Mucosa of rectum (tissue), 2 donors: ENCODE results near the gene INF2.
A peak's percentile ranks its signal among the peaks of the same experiment; 100 is the strongest.
"Not testable (repeated sequence)": the region's sequence is repeated elsewhere in the genome, so short reads cannot be mapped to it uniquely, and the experiment has no call there.

Experiments used
- H3K27ac ChIP-seq, 2 donors: one replicate each; pipeline ENCODE4 v1.7.0; 2013; ENCODE audit warnings: inconsistent platforms in 2 of 2, low read depth in 2 of 2, low read length in 2 of 2
- H3K27me3 ChIP-seq, 2 donors: one replicate each; pipeline ENCODE4 v1.7.0; 2013; ENCODE audit warnings: low read length in 2 of 2; ENCODE audit not compliant: control insufficient read depth in 2 of 2, insufficient read depth in 2 of 2
- H3K36me3 ChIP-seq, 2 donors: one replicate each; pipeline ENCODE4 v1.7.0; 2013; ENCODE audit warnings: low read length in 2 of 2; ENCODE audit not compliant: control insufficient read depth in 2 of 2, insufficient read depth in 2 of 2
- H3K4me1 ChIP-seq, 2 donors: one replicate each; pipeline ENCODE4 v1.7.0; 2013; ENCODE audit warnings: low read length in 2 of 2, mild to moderate bottlenecking in 1 of 2; ENCODE audit not compliant: control insufficient read depth in 2 of 2, insufficient read depth in 2 of 2
- H3K4me3 ChIP-seq, 2 donors: one replicate each; pipeline ENCODE4 v1.7.0; 2013; ENCODE audit warnings: low read length in 2 of 2
- H3K9ac ChIP-seq, 2 donors: one replicate each; pipeline ENCODE4 v1.7.0; 2013; ENCODE audit warnings: low read length in 2 of 2, low read depth in 1 of 2, mild to moderate bottlenecking in 1 of 2
- H3K9me3 ChIP-seq, 2 donors: one replicate each; pipeline ENCODE4 v1.7.0; 2013; ENCODE audit warnings: low read length in 2 of 2; ENCODE audit not compliant: control insufficient read depth in 2 of 2
- donor health status: healthy.
- donor health status: Normal muscosa, but diverticular disease.

Gene INF2

GRCh38 chr14:104650057-104650980 is 39.1 kb upstream of the INF2 start:
- no peaks in the 10 kb centered on the region for H3K27me3 ChIP-seq
- no peaks in the 10 kb centered on the region for H3K36me3 ChIP-seq
- no peaks in the 10 kb centered on the region for H3K9me3 ChIP-seq
- H3K9ac ChIP-seq: peak overlapping the region; percentile 17 to 31
- H3K4me1 ChIP-seq: peaks cover 0 to 2% of the 10 kb centered on the region in 2 donors
- H3K27ac ChIP-seq: no peak overlapping the region
- H3K4me3 ChIP-seq: peak overlapping the region; percentile 52 to 57

GRCh38 chr14:104650981-104651875 is 38.2 kb upstream of the INF2 start:
- no peaks in the 10 kb centered on the region for H3K9me3 ChIP-seq
- no peak overlapping the region for H3K4me3 ChIP-seq
- no peak overlapping the region for H3K27ac ChIP-seq
- H3K4me1 ChIP-seq: peaks cover 0 to 2% of the 10 kb centered on the region in 2 donors
- peaks cover 0 to 3% of the 10 kb centered on the region in 2 donors for H3K27me3 ChIP-seq
- H3K36me3 ChIP-seq: no peaks in the 10 kb centered on the region
- no peak overlapping the region for H3K9ac ChIP-seq

GRCh38 chr14:104651876-104652260 is 37.5 kb upstream of the INF2 start:
- Histone ChIP-seq H3K4me3 (no peak overlapping the region), H3K9ac (no peak overlapping the region), H3K27me3 (peaks cover 0 to 3% of the 10 kb centered on the region in 2 donors), H3K4me1 (peaks cover 0 to 2% of the 10 kb centered on the region in 2 donors), H3K36me3 (no peaks in the 10 kb centered on the region), H3K9me3 (no peaks in the 10 kb centered on the region), H3K27ac (no peak overlapping the region)

DNA sequence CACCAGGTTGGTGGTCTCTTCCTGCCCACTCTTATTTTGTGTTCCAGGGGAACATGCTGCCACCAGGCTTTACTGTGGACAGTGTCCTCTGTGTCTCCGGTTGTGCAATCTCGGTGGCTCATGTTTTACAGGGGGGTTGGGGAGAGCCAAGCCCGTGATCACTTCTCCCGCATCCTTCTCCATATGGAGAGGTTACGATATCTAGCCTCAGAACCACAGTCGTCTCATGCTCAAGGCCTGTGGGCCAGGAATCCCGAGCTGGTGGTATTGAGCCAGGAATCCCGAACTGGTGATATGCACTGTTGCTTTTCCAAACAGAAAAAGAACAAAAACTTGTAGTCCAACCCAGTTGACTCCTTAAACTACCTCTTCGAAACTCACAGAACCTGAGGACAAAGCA is 37.0 kb upstream of the INF2 start:
- Histone ChIP-seq H3K36me3 (no peaks in the 10 kb centered on the region), H3K9me3 (no peaks in the 10 kb centered on the region), H3K4me1 (peaks cover 0 to 2% of the 10 kb centered on the region in 2 donors), H3K9ac (no peak overlapping the region), H3K27ac (no peak overlapping the region), H3K27me3 (peaks cover 0 to 3% of the 10 kb centered on the region in 2 donors), H3K4me3 (no peak overlapping the region)

DNA sequence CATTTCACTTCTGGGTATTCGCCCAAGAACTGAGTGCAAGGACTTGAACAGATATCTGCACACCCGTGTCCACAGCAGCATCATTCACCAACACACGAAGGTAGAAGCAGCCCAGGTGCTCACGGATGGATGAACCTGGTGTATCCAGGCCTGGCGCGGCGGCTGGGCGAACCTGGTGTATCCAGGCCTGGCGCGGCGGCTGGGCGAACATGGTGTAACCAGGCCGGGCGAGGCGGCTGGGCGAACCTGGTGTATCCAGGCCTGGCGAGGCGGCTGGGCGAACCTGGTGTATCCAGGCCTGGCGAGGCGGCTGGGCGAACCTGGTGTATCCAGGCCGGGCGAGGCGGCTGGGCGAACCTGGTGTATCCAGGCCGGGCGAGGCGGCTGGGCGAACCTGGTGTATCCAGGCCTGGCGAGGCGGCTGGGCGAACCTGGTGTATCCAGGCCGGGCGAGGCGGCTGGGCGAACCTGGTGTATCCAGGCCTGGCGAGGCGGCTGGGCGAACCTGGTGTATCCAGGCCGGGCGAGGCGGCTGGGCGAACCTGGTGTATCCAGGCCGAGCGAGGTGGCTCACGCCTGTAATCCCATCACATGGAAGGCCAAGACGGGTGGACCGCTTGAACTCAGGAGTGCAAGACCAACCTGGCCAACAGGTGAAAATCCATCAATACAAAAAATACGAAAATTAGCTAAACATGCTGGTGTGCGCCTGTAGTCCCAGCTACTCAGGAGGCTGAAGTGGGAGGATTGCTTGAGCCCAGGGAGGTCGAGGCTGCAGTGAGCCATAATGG is 36.1 kb upstream of the INF2 start:
- H3K9ac ChIP-seq, H3K4me3 ChIP-seq, H3K27me3 ChIP-seq, H3K27ac ChIP-seq, H3K9me3 ChIP-seq, H3K36me3 ChIP-seq, H3K4me1 ChIP-seq: not testable (repeated sequence)

- Histone ChIP-seq H3K4me1 (peaks cover 0 to 2% of the 10 kb centered on the region in 2 donors), H3K9me3 (no peaks in the 10 kb centered on the region), H3K4me3 (no peak overlapping the region), H3K27ac (no peak overlapping the region), H3K36me3 (no peaks in the 10 kb centered on the region), H3K27me3 (peaks cover 0 to 3% of the 10 kb centered on the region in 2 donors), H3K9ac (no peak overlapping the region)
Measured at GRCh38 chr14:104654119-104654518, 35.3 kb upstream of the INF2 start.

DNA sequence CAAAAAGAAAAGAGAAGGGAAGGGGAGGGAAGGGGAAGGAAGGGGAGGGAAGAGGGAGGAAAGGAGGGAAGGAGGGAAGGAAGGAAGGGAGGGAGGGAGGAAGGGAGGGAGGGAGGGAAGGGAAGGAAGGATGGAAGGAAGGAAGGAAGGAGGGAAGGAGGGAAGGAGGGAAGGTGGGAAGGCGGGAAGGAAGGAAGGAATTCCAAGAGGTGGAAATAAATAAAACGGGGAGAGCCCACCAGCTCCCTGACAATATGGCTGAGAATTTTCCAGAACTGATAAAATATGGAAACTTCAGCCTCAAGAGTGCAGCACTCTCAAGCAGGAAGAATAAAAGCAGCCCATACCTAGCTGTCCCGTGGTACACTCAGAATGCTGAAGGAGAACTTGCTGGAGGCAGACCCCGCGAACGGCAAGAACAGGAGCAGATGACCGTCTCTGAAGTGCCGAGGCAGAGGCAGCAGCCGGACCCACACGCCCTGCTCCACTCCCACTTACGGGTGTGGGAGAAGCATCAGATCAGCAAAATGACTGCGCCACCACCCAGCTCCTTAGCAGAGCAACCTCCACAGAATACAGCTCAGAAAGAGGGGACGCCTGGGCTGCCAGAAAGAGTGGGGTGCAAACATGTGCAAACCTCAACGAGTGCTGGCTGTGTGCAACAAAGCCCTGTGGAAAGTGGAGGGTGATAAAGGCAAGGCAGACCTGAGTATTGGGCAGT is 34.1 kb upstream of the INF2 start:
- Histone ChIP-seq H3K27me3 (peaks cover 2 to 11% of the 10 kb centered on the region in 2 donors), H3K9me3 (no peaks in the 10 kb centered on the region), H3K27ac (no peak overlapping the region), H3K9ac (no peak overlapping the region), H3K4me3 (no peak overlapping the region), H3K4me1 (peaks cover 0 to 3% of the 10 kb centered on the region in 2 donors), H3K36me3 (no peaks in the 10 kb centered on the region)

DNA sequence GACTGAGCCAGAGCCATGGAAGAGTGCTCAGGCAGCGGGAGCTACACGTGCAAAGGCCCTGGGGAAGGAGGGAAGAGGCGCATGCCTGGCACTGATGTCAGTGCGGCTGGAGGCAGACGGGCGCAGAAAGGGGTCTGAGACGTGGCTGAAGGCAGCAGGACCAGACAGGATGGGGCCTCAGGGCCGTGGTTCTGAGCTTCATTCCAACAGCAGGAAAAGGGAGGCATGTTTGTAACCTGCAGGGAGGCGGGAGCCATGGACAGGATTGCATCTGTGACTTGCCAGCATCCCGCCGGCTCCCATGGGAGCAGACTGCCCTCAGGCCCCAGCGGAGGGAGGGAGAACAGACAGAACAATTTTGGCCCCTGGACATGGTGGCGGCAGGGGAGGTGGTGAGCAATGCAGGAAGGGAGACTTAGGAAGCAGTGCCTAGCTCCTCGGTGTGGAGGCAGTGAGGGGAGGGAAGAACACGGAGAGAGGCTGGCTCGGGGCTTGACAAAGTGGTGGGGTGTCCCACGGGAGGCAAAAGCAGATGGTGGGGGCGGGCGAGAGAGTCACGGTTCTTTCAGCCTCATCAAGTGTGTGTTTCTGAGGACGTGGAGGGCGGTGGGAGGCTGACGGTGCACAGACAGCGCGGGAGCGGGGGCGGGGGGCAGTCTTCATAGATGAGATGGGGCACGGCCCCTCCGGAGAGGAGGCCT is 33.3 kb upstream of the INF2 start:
- Histone ChIP-seq H3K9ac (no peak overlapping the region), H3K4me1 (peaks cover 0 to 2% of the 10 kb centered on the region in 2 donors), H3K4me3 (no peak overlapping the region), H3K9me3 (peaks cover 0 to 2% of the 10 kb centered on the region in 2 donors), H3K27me3 (peaks cover 2 to 11% of the 10 kb centered on the region in 2 donors), H3K27ac (no peak overlapping the region), H3K36me3 (no peaks in the 10 kb centered on the region)

- Histone ChIP-seq H3K9me3 (peaks cover 0 to 3% of the 10 kb centered on the region in 2 donors), H3K27me3 (peaks cover 2 to 11% of the 10 kb centered on the region in 2 donors), H3K4me3 (no peak overlapping the region), H3K36me3 (no peaks in the 10 kb centered on the region), H3K27ac (no peak overlapping the region), H3K4me1 (peaks cover 0 to 2% of the 10 kb centered on the region in 2 donors), H3K9ac (no peak overlapping the region)
Measured at GRCh38 chr14:104657101-104657524, 32.3 kb upstream of the INF2 start.
